HL-60 (cell line): Measurements from ENCODE around the gene KLC3.

Experiments
- CTCF ChIP-seq: IDR thresholded peaks from one replicate; pipeline ENCODE4 v1.5.1; 2011; ENCODE audit warnings: low read length, control low read depth, inconsistent platforms; ENCODE audit not compliant: insufficient read depth
- GABPA ChIP-seq: IDR thresholded peaks from 2 replicates; pipeline ENCODE4 v1.6.1; 2012; ENCODE audit warnings: low read depth
- POLR2AphosphoS5 ChIP-seq: IDR thresholded peaks from 2 replicates; pipeline ENCODE4 v1.6.1; 2012; ENCODE audit warnings: low read depth
- REST ChIP-seq: IDR thresholded peaks from 2 replicates; pipeline ENCODE4 v1.6.1; 2012; ENCODE audit warnings: low read depth; ENCODE audit not compliant: insufficient replicate concordance
- SPI1 ChIP-seq: IDR thresholded peaks from 2 replicates; pipeline ENCODE4 v1.6.1; 2012; ENCODE audit warnings: low read depth, mild to moderate bottlenecking, borderline replicate concordance

GRCh38 chr19:45302416-45302815 lies 38.1 kb upstream of the KLC3 start:
- TF ChIP-seq CTCF (no peak), SPI1 (no peak), GABPA (no peak), POLR2AphosphoS5 (no peak), REST (no peak)
